ENCODE data around the gene SEMA4D. TPM values are rescaled to one million over a fixed set of nuclear protein-coding genes. Genes with fewer than 3 reads are reported as not detected.

SEMA4D gene
- total and polyA plus RNA-seq, 2 donors = 9.1 to 14.0 TPM

DNA sequence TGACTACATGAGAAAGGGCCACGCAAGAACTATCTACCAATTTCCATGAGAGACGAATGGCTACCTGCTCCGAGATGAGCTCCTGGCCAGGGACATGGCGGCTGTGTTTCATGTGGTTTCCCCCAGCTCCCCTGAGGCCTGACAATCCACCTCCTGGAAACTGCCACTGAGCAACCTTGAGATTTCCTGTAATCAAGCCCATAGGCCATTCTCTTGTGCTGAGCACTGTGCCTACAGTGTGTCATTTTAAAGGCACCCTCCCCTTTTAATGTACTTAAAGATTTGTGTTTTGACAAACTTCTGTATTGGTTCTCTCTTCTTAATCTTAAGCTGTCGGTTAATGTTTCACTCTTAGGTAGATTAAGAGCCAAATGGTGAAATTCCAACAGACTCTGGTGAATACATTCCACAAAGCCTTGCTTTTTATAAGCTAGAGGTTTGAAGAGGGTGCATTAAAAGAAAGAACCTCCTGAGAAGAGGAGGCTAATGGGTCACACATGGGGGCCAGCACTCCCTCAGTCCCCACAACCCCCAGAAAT is 107.3 kb downstream of the SEMA4D start:
- DNase-seq (ENCODE audit: extremely low spot score) = no peak
- Histone ChIP-seq H3K27ac (ENCODE audit: low read depth) (no peak overlapping the region), H3K36me3 (ENCODE audit: insufficient read depth) (peaks cover 1% of the 10 kb centered on the region), H3K4me1 (ENCODE audit: insufficient read depth) (no peaks in the 10 kb centered on the region), H3K4me3 (ENCODE audit: low read depth, low read length) (no peak overlapping the region)
- WGBS = 88% methylated on average over 5 of the region's 5 CpGs

GRCh38 chr9:89390068-89390555 is 107.8 kb downstream of the SEMA4D start:
- Histone ChIP-seq H3K4me3 (ENCODE audit: low read depth, low read length) (no peak overlapping the region), H3K27ac (ENCODE audit: low read depth) (no peak overlapping the region), H3K36me3 (ENCODE audit: insufficient read depth) (peaks cover 1% of the 10 kb centered on the region), H3K4me1 (ENCODE audit: insufficient read depth) (no peaks in the 10 kb centered on the region)
- WGBS = 79% methylated on average over 10 of the region's 10 CpGs
- no peak for DNase-seq (ENCODE audit: extremely low spot score)

DNA sequence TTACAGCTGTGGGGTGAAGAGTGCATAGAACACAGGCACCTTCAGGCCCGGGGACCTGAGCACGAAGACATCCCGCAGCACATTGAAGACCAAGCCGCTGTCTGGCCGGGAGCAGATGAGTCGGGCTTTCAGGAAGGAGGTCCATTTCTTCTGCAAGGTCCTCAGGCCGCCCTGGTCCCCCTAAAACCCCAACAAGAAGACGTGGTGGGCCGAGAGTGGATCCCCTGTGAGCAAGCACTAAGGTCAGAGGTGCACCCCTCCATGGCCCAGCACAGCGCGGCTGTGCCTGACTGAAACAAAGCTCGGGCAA is 109.1 kb downstream of the SEMA4D start:
- no peak overlapping the region for H3K27ac ChIP-seq (ENCODE audit: low read depth)
- H3K36me3 ChIP-seq (ENCODE audit: insufficient read depth) = peaks cover 1% of the 10 kb centered on the region
- no peak overlapping the region for H3K4me3 ChIP-seq (ENCODE audit: low read depth, low read length)
- DNase-seq (ENCODE audit: extremely low spot score) = no peak
- H3K4me1 ChIP-seq (ENCODE audit: insufficient read depth) = no peaks in the 10 kb centered on the region
- 94% methylated on average over 12 of the region's 12 CpGs for WGBS

DNA sequence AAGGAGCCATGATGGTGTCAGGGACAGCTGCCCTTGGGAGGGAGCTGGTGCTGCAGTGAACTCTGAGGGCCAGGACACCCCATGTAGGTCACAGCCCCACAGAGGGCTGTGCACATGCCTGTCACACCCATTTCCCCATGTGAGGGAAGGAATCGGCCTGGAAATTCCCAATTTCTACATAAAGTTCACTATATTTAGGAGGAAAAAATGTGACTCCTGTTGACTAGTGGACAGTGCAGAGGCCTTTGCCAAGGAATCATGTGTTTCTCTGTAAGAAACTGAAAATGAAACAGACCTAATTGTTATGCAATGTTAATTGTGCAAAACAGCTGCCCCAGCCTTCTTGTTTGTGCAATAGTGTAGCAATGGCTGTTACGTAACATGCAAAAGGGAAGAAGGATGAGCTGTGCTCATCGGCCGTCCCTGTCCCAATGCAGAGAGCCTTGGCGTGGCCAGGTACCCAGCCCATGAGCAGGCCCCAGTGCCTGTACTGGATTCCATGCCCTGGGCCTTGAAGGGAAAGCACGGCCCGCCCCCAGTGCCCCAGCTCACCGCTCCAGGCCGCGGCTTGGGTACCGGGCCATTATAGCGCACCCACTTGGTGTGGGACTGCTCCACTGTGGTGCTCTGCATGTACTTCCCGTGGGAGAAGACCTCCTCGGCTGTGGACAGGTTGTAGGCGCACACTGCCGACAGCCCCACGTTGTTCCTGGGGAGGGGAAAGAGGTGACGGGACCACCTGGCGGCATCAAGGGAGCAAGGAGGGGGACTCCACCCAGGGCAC is 109.6 kb downstream of the SEMA4D start:
- DNase-seq (ENCODE audit: extremely low spot score) = no peak
- Histone ChIP-seq H3K4me1 (ENCODE audit: insufficient read depth) (no peaks in the 10 kb centered on the region), H3K4me3 (ENCODE audit: low read depth, low read length) (no peak overlapping the region), H3K27ac (ENCODE audit: low read depth) (peak overlapping the region; percentile 73), H3K36me3 (ENCODE audit: insufficient read depth) (peaks cover 1% of the 10 kb centered on the region)
- 86% methylated on average over 19 of the region's 19 CpGs for WGBS

GRCh38 chr9:89387197-89387849 is 110.6 kb downstream of the SEMA4D start:
- no peak for DNase-seq (ENCODE audit: extremely low spot score)
- H3K4me3 ChIP-seq (ENCODE audit: low read depth, low read length) = no peak overlapping the region
- no peaks in the 10 kb centered on the region for H3K4me1 ChIP-seq (ENCODE audit: insufficient read depth)
- 92% methylated on average over 20 of the region's 20 CpGs for WGBS
- H3K36me3 ChIP-seq (ENCODE audit: insufficient read depth) = peaks cover 1% of the 10 kb centered on the region
- no peak overlapping the region for H3K27ac ChIP-seq (ENCODE audit: low read depth)

DNA sequence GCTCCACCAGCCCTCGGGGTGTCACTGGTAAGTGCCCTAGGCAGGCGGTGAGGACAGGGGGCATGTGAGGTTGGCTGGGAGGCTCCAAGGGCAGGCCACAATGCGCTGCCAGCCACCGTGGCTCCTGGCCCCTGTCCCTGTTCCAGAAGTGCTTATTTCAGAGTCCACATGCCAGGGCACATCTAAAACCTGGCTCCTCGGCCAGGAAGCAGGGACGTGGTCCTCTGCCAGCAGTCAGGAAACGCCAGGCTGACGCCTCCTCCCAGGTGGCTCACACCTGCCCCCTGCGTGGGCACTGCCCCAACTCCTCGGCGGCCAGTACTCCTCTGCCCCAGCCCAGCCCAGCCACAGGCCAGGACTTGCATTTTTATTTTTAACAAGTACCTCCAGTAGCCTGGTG is 111.1 kb downstream of the SEMA4D start:
- no peak overlapping the region for H3K27ac ChIP-seq (ENCODE audit: low read depth)
- peaks cover 1% of the 10 kb centered on the region for H3K36me3 ChIP-seq (ENCODE audit: insufficient read depth)
- no peak overlapping the region for H3K4me3 ChIP-seq (ENCODE audit: low read depth, low read length)
- WGBS = 79% methylated on average over 11 of the region's 11 CpGs
- H3K4me1 ChIP-seq (ENCODE audit: insufficient read depth) = no peaks in the 10 kb centered on the region
- no peak for DNase-seq (ENCODE audit: extremely low spot score)

- H3K36me3 ChIP-seq (ENCODE audit: insufficient read depth) = peaks cover 1% of the 10 kb centered on the region
- 94% methylated on average over 11 of the region's 11 CpGs for WGBS
- no peak for DNase-seq (ENCODE audit: extremely low spot score)
- H3K4me3 ChIP-seq (ENCODE audit: low read depth, low read length) = no peak overlapping the region
- H3K27ac ChIP-seq (ENCODE audit: low read depth) = no peak overlapping the region
- H3K4me1 ChIP-seq (ENCODE audit: insufficient read depth) = no peaks in the 10 kb centered on the region
Measured at GRCh38 chr9:89386206-89386605, 111.7 kb downstream of the SEMA4D start.

DNA sequence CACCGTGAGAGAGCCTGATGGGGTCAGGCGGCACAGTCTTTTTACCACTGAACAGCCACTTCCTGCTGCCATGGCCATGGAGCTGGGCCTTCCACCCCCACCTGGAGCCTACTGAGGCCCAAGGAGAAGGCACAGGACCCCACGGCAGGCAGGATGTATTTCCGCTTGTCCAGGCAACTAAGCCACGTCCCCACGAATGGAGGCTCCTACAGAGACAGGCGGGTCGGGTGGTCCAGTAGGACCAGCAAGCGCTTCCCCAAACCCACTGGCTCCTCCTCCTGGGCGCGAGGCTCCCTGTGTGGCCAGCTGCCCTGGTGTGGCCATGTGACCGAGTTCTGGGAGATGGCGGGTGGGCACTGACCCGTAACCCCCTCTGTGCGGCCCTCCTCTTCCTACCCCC is 113.1 kb downstream of the SEMA4D start:
- no peak for DNase-seq (ENCODE audit: extremely low spot score)
- no peak overlapping the region for H3K27ac ChIP-seq (ENCODE audit: low read depth)
- 96% methylated on average over 15 of the region's 15 CpGs for WGBS
- H3K4me3 ChIP-seq (ENCODE audit: low read depth, low read length) = no peak overlapping the region
- H3K4me1 ChIP-seq (ENCODE audit: insufficient read depth) = no peaks in the 10 kb centered on the region
- H3K36me3 ChIP-seq (ENCODE audit: insufficient read depth) = peaks cover 4% of the 10 kb centered on the region

DNA sequence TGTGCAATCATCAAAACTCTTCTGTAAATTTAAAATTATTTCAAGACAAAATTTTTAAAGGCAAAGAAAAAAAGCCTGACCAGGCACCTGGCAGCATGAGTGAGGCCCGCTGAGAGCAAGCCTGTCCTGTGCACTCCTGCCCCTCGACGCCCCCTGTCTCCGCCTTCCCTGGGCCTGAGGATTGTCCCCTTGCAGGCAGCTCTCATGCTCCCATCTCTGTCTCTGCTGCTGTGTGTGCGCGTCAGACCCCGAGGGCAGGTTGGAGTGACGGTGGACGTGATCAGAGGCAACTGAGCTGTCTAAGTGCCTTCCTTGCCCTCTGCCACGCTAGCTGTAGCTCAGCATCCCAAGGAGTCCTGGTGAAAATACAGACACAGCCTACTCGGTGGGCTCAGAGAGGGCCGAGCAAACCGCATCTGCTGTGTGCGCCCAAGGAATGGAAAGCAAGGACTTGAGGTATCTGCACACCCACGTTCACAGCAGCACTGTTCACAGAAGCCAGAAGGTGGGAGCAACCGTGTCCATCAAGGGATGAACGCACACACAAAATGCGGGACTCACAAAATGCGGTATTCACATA is 114.1 kb downstream of the SEMA4D start:
- H3K4me1 ChIP-seq (ENCODE audit: insufficient read depth) = no peaks in the 10 kb centered on the region
- peaks cover 4% of the 10 kb centered on the region for H3K36me3 ChIP-seq (ENCODE audit: insufficient read depth)
- DNase-seq (ENCODE audit: extremely low spot score) = no peak
- 91% methylated on average over 19 of the region's 19 CpGs for WGBS
- no peak overlapping the region for H3K27ac ChIP-seq (ENCODE audit: low read depth)
- no peak overlapping the region for H3K4me3 ChIP-seq (ENCODE audit: low read depth, low read length)

- no peak overlapping the region for H3K4me3 ChIP-seq (ENCODE audit: low read depth, low read length)
- 81% methylated on average over 16 of the region's 16 CpGs for WGBS
- H3K36me3 ChIP-seq (ENCODE audit: insufficient read depth) = peaks cover 4% of the 10 kb centered on the region
Measured at GRCh38 chr9:89383030-89383720, 114.7 kb downstream of the SEMA4D start.

GRCh38 chr9:89382026-89382986 is 115.6 kb downstream of the SEMA4D start:
- no peaks in the 10 kb centered on the region for H3K4me1 ChIP-seq (ENCODE audit: insufficient read depth)
- 83% methylated on average over 27 of the region's 27 CpGs for WGBS
- no peak for DNase-seq (ENCODE audit: extremely low spot score)
- H3K27ac ChIP-seq (ENCODE audit: low read depth) = no peak overlapping the region
- no peak overlapping the region for H3K4me3 ChIP-seq (ENCODE audit: low read depth, low read length)
- peaks cover 4% of the 10 kb centered on the region for H3K36me3 ChIP-seq (ENCODE audit: insufficient read depth)

More at GRCh38 chr9:89383030-89383720, 114.7 kb downstream of the SEMA4D start:
- Histone ChIP-seq H3K4me1 (ENCODE audit: insufficient read depth) (no peaks in the 10 kb centered on the region), H3K27ac (ENCODE audit: low read depth) (no peak overlapping the region)
- no peak for DNase-seq (ENCODE audit: extremely low spot score)

DNA sequence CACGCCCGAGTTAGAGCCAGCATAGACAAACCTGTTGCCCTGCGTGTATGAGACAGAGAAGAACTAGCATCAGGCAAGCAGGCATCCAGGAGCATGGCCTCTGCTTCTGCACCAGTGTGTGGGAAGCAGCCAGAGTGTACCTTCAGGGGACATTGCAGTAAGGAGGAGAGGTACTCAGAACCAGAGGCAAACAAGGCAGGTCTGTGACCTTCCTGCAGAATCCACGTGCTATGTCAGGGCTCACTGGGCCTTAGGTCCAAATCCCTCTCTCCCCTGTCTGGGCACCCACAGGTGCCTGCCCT is 116.7 kb downstream of the SEMA4D start:
- no peak overlapping the region for H3K4me3 ChIP-seq (ENCODE audit: low read depth, low read length)
- 96% methylated on average over 4 of the region's 4 CpGs for WGBS
- no peaks in the 10 kb centered on the region for H3K4me1 ChIP-seq (ENCODE audit: insufficient read depth)
- peaks cover 2% of the 10 kb centered on the region for H3K36me3 ChIP-seq (ENCODE audit: insufficient read depth)
- no peak overlapping the region for H3K27ac ChIP-seq (ENCODE audit: low read depth)
- DNase-seq (ENCODE audit: extremely low spot score) = no peak

Measured in urinary bladder (tissue), 4 donors.